ENCODE measurements around the gene NPIPB2. TPM values are rescaled to one million over a fixed set of nuclear protein-coding genes. Genes with fewer than 3 reads are reported as not detected.

Gene NPIPB2
- polyA plus RNA-seq, 3 donors = 0.81 to 14.4 TPM; not detected in 1

DNA sequence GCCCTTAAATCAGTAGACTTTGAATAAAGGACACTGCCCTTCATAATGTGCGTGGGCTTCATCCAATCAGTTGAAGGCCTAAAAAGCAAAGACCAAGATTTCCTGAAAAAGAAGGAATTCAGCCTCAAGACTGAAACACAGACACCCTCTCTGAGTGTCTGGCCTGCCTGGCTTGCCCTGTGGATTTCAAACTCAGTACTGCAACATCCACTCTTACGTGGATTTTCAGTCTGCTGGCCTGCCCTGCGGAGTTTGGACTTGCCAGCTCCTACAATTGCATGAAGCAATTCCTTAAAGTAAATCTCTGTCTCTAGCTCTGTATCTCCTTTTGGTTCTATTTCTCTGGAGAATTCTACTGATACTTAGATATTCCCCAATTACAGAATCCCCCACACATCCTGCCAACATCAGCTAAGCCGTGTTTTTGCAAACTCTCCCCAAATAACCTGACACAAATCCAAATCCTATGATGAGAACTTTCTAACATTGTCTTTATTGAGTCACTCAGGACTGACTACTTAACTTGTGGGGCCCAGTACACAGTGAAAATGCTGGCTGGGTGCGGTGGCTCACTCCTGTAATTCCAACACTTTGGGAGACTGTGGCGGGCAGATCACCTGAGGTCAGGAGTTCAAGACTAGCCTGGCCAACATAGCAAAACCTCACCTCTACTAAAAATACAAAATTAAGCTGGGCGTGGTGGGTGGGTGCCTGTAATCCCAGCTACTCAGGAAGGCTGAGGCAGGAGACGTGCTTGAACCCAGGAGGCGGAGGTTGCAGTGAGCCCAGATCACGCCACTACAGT lies 15.9 kb upstream of the NPIPB2 start:
- peaks cover 2% of the 10 kb centered on the region for H3K4me1 Mint-ChIP-seq
- no peak overlapping the region for H3K27ac ChIP-seq (ENCODE audit: low read depth in 1 of 2, low read length in 2 of 2)
- no peak overlapping the region for H3K9ac ChIP-seq (ENCODE audit: insufficient read depth, low read length, poor library complexity, severe bottlenecking)
- no peaks in the 10 kb centered on the region for H3K9me3 ChIP-seq (replicated peaks in 1 of 2; ENCODE audit: control insufficient read depth in 1 of 2, insufficient read depth in 1 of 2, low read length in 2 of 2)
- TF ChIP-seq, protein P1, sequence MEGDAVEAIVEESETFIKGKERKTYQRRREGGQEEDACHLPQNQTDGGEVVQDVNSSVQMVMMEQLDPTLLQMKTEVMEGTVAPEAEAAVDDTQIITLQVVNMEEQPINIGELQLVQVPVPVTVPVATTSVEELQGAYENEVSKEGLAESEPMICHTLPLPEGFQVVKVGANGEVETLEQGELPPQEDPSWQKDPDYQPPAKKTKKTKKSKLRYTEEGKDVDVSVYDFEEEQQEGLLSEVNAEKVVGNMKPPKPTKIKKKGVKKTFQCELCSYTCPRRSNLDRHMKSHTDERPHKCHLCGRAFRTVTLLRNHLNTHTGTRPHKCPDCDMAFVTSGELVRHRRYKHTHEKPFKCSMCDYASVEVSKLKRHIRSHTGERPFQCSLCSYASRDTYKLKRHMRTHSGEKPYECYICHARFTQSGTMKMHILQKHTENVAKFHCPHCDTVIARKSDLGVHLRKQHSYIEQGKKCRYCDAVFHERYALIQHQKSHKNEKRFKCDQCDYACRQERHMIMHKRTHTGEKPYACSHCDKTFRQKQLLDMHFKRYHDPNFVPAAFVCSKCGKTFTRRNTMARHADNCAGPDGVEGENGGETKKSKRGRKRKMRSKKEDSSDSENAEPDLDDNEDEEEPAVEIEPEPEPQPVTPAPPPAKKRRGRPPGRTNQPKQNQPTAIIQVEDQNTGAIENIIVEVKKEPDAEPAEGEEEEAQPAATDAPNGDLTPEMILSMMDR (IDR thresholded peaks at IDR 0.05) = no peak
- H3K4me1 ChIP-seq (ENCODE audit: control insufficient read depth in 1 of 2, insufficient read depth in 2 of 2, low read length in 2 of 2) = peaks cover 0 to 3% of the 10 kb centered on the region in 2 donors
- H3K27ac Mint-ChIP-seq = peak overlapping the region in 1 of 7 donors; percentile 55
- H2AFZ ChIP-seq (ENCODE audit: insufficient read depth, low read depth, low read length, poor library complexity, severe bottlenecking) = no peak overlapping the region
- no peaks in the 10 kb centered on the region for H3K36me3 Mint-ChIP-seq
- H3K4me3 ChIP-seq (replicated peaks in 1 of 3; ENCODE audit: low read depth in 2 of 3, low read length in 3 of 3) = no peak overlapping the region
- no peaks in the 10 kb centered on the region for H3K27me3 ChIP-seq (ENCODE audit: control insufficient read depth in 2 of 2, insufficient read depth in 2 of 2, low read length in 2 of 2)
- H3K4me3 Mint-ChIP-seq = no peak overlapping the region
- H3K36me3 ChIP-seq (replicated peaks in 1 of 2; ENCODE audit: control insufficient read depth in 1 of 2, insufficient read depth in 2 of 2, low read length in 2 of 2) = no peaks in the 10 kb centered on the region
- peaks cover 0 to 2% (median 0%) of the 10 kb centered on the region in 7 donors for H3K9me3 Mint-ChIP-seq
- H3K4me2 ChIP-seq (replicated peaks; ENCODE audit: extremely low read depth, low read length, poor library complexity, severe bottlenecking) = no peak overlapping the region
- H4K20me1 ChIP-seq (ENCODE audit: insufficient read depth, low read length) = no peaks in the 10 kb centered on the region
- 98% methylated on average over 5 of the region's 10 CpGs for WGBS (ENCODE audit: insufficient coverage)
- H3K79me2 ChIP-seq (ENCODE audit: insufficient read depth, low read length) = no peaks in the 10 kb centered on the region
- intact Hi-C loops (cut with micrococcal nuclease) = no loop called here
- no peak for DNase-seq
- H3K27me3 Mint-ChIP-seq (ENCODE audit: low read depth in 3 of 3) = peaks cover 0 to 6% (median 0%) of the 10 kb centered on the region in 3 donors

DNA sequence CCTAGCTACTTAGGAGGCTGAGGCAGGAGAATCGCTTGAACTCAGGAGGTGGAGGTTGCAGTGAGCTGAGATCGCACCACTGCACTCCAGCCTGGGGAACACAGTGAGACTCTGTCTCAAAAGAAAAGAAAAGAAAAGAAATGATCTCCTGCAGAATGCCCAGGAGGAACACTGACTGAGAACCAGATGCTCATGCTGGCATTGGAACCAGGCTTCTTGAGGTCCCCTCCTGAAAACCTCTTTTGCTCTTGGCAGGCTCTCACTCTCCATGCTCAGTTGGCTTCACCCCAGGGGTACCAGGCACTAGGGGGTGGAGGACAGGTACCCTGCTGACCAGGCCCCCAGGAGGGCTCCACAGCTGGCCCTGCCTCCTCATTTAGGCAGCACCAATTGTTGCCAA lies 14.7 kb upstream of the NPIPB2 start:
- Histone ChIP-seq H3K9me3 (replicated peaks in 1 of 2; ENCODE audit: control insufficient read depth in 1 of 2, insufficient read depth in 1 of 2, low read length in 2 of 2) (no peaks in the 10 kb centered on the region), H3K4me1 (ENCODE audit: control insufficient read depth in 1 of 2, insufficient read depth in 2 of 2, low read length in 2 of 2) (no peaks in the 10 kb centered on the region), H3K36me3 (replicated peaks in 1 of 2; ENCODE audit: control insufficient read depth in 1 of 2, insufficient read depth in 2 of 2, low read length in 2 of 2) (no peaks in the 10 kb centered on the region), H3K9ac (ENCODE audit: insufficient read depth, low read length, poor library complexity, severe bottlenecking) (no peak overlapping the region), H3K27me3 (ENCODE audit: control insufficient read depth in 2 of 2, insufficient read depth in 2 of 2, low read length in 2 of 2) (no peaks in the 10 kb centered on the region), H2AFZ (ENCODE audit: insufficient read depth, low read depth, low read length, poor library complexity, severe bottlenecking) (no peak overlapping the region), H3K27ac (ENCODE audit: low read depth in 1 of 2, low read length in 2 of 2) (no peak overlapping the region), H3K4me3 (replicated peaks in 1 of 3; ENCODE audit: low read depth in 2 of 3, low read length in 3 of 3) (no peak overlapping the region), H3K4me2 (replicated peaks; ENCODE audit: extremely low read depth, low read length, poor library complexity, severe bottlenecking) (no peak overlapping the region), H3K79me2 (ENCODE audit: insufficient read depth, low read length) (no peaks in the 10 kb centered on the region), H4K20me1 (ENCODE audit: insufficient read depth, low read length) (no peaks in the 10 kb centered on the region)
- WGBS (ENCODE audit: insufficient coverage) = 100% methylated on average over 1 of the region's 2 CpGs
- H3K27me3 Mint-ChIP-seq (ENCODE audit: low read depth in 3 of 3) = peaks cover 0 to 6% (median 0%) of the 10 kb centered on the region in 3 donors
- no peak overlapping the region for H3K27ac Mint-ChIP-seq
- intact Hi-C loops (cut with micrococcal nuclease) = no loop called here
- DNase-seq = no peak
- peaks cover 0 to 2% (median 0%) of the 10 kb centered on the region in 7 donors for H3K9me3 Mint-ChIP-seq
- no peak overlapping the region for H3K4me3 Mint-ChIP-seq
- H3K36me3 Mint-ChIP-seq = no peaks in the 10 kb centered on the region
- TF ChIP-seq, protein P1 (IDR thresholded peaks at IDR 0.05) = no peak
- H3K4me1 Mint-ChIP-seq = no peaks in the 10 kb centered on the region

All from CD14-positive monocyte (primary cell).